ENCODE data around the gene KAZALD1.

- no peak for TF ChIP-seq SMC3 (IDR thresholded peaks at IDR 0.05)
- no peak for TF ChIP-seq CTCF (IDR thresholded peaks at IDR 0.05)
- no peak for TF ChIP-seq ZSCAN20 (CRISPR knock-in tag; IDR thresholded peaks at IDR 0.05)
- no peak for TF ChIP-seq SREBF2 (IDR thresholded peaks at IDR 0.05)
- TF ChIP-seq HES2 (IDR thresholded peaks at IDR 0.05), result no peak
- TF ChIP-seq PBX3 (IDR thresholded peaks at IDR 0.05), result no peak
- TF ChIP-seq MAX (IDR thresholded peaks at IDR 0.05), result no peak
- no peak for TF ChIP-seq JUNB (IDR thresholded peaks at IDR 0.05)
These were observed 20.9 kb upstream of the KAZALD1 start for GRCh38 chr10:101040851-101041250.
